HCT116 (cell line): Measurements from ENCODE around the gene SMOC1. TPM values are rescaled to one million over a fixed set of nuclear protein-coding genes. Genes with fewer than 3 reads are reported as not detected.

Experiments
- ATAC-seq: fragments of 200-7000 bp; cut with Tn5 transposase; 2 replicates; pipeline ENCODE4 v1.9.1; 2020; ENCODE audit warnings: mild to moderate bottlenecking, moderate library complexity
- BruUV-seq: library from RNA; stranded (reverse); fragments of 400-500 nt; replicated peaks from 2 replicates; lab custom pipeline; 2021; lab: Mats Ljungman, UMichigan
- CTCF ChIA-PET: fragments of 300-600 bp; sonication (Branson Sonifier 250); formaldehyde crosslinking; loops from one replicate; lab custom pipeline; 2021; ENCODE audit warnings: antibody characterized with exemption; lab: Charles Lee
- POLR2A ChIA-PET: fragments of 300-600, 350-600 bp; sonication (Branson Sonifier 250); formaldehyde crosslinking; loops from one replicate; lab custom pipeline; 2021; ENCODE audit warnings: antibody characterized with exemption; lab: Charles Lee
- RAD21 ChIA-PET, 2 experiments: fragments of 300-600 bp; sonication (Branson Sonifier 250); formaldehyde crosslinking; loops; one replicate each; lab custom pipeline; 2023; ENCODE audit warnings: low total read pairs in 2 of 2; ENCODE audit not compliant: uncharacterized antibody in 2 of 2, unreplicated experiment in 2 of 2, low non-redundant PET in 1 of 2; lab: Charles Lee
- DNase-seq: peaks from one replicate; pipeline ENCODE4 v3.0.0-alpha.2; 2010; ENCODE audit warnings: low read depth, low spot score
- H2AFZ ChIP-seq: fragments of 200-600 bp; shearing (Covaris generic), sonication (generic); 2 replicates; pipeline ENCODE4 v1.6.1; 2017; ENCODE audit warnings: low read depth, mixed run types, mixed read lengths, antibody characterized with exemption, low read length; ENCODE audit not compliant: poor library complexity, severe bottlenecking
- H3K27ac ChIP-seq: 2 replicates; pipeline ENCODE4 v1.5.1; 2012; ENCODE audit warnings: low read depth, low read length
- H3K27me3 ChIP-seq: fragments of 200-600 bp; sonication (generic); 2 replicates; pipeline ENCODE4 v1.6.1; 2016; ENCODE audit warnings: mixed run types, low read length, mixed read lengths; ENCODE audit not compliant: insufficient read depth
- H3K36me3 ChIP-seq, 2 experiments: fragments of 200-500 bp in 1 of 2; fragments of 200-600 bp in 1 of 2; sonication (Bioruptor generic) in 1 of 2; sonication (generic) in 1 of 2; 2 replicates each; pipeline versions ENCODE4 v1.5.1 to v1.6.1; 2014 to 2016; ENCODE audit warnings: low read length in 2 of 2, inconsistent platforms in 1 of 2, mixed read lengths in 1 of 2, mixed run types in 1 of 2; ENCODE audit not compliant: insufficient read depth in 2 of 2, control insufficient read depth in 1 of 2
- H3K4me1 ChIP-seq, 2 experiments: fragments of 200-600 bp in 1 of 2; sonication (generic) in 1 of 2; 2 replicates each; pipeline versions ENCODE4 v1.5.1 to v1.6.1; 2012 to 2017; ENCODE audit warnings: low read length in 2 of 2, inconsistent platforms in 1 of 2, mild to moderate bottlenecking in 1 of 2, mixed read lengths in 1 of 2, mixed run types in 1 of 2, moderate library complexity in 1 of 2; ENCODE audit not compliant: insufficient read depth in 2 of 2, control insufficient read depth in 1 of 2
- H3K4me2 ChIP-seq: fragments of 200-600 bp; sonication (generic); 2 replicates; pipeline ENCODE4 v1.6.1; 2017; ENCODE audit warnings: mixed run types, low read length, mixed read lengths
- H3K4me3 ChIP-seq, 2 experiments: fragments of 200-600 bp in 1 of 2; sonication (generic) in 1 of 2; replicated peaks in 1 of 2; 2 replicates each; pipeline ENCODE4 v1.5.1; 2011 to 2016; ENCODE audit warnings: low read length in 2 of 2, control low read depth in 1 of 2, low read depth in 1 of 2, mild to moderate bottlenecking in 1 of 2, mixed read lengths in 1 of 2, mixed run types in 1 of 2
- H3K79me2 ChIP-seq: fragments of 200-600 bp; sonication (generic); 2 replicates; pipeline ENCODE4 v1.6.1; 2017; ENCODE audit warnings: mild to moderate bottlenecking, mixed run types, low read length, moderate library complexity, mixed read lengths; ENCODE audit not compliant: insufficient read depth
- H3K9ac ChIP-seq: fragments of 200-600 bp; sonication (generic); 2 replicates; pipeline ENCODE4 v1.6.1; 2016; ENCODE audit warnings: low read length, mixed read lengths
- H3K9me2 ChIP-seq: fragments of 200-600 bp; sonication (generic), shearing (Covaris generic); 2 replicates; pipeline ENCODE4 v1.6.1; 2017; ENCODE audit warnings: mixed run types, mild to moderate bottlenecking, moderate library complexity; ENCODE audit not compliant: insufficient read depth
- H3K9me3 ChIP-seq, 2 experiments: fragments of 200-500 bp in 1 of 2; fragments of 200-600 bp in 1 of 2; sonication (Bioruptor generic) in 1 of 2; sonication (generic) in 1 of 2; 2 replicates each; pipeline ENCODE4 v1.6.1; 2014 to 2017; ENCODE audit warnings: low read length in 2 of 2, mixed read lengths in 2 of 2, inconsistent platforms in 1 of 2, low read depth in 1 of 2, mild to moderate bottlenecking in 1 of 2, mixed run types in 1 of 2, moderate library complexity in 1 of 2; ENCODE audit not compliant: control insufficient read depth in 1 of 2, insufficient read depth in 1 of 2
- H4K20me1 ChIP-seq: fragments of 200-600 bp; sonication (generic), shearing (Covaris generic); 2 replicates; pipeline ENCODE4 v1.6.1; 2017; ENCODE audit warnings: mixed run types, mild to moderate bottlenecking, moderate library complexity; ENCODE audit not compliant: insufficient read depth
- ATF3 ChIP-seq: IDR thresholded peaks from 2 replicates; pipeline ENCODE4 v1.6.1; 2012
- CBX3 ChIP-seq: IDR thresholded peaks from 2 replicates; pipeline ENCODE4 v1.6.1; 2012; ENCODE audit warnings: low read depth
- CTCF ChIP-seq, 3 experiments: fragments of 200-600 bp in 1 of 3; sonication (generic) in 1 of 3; IDR thresholded peaks in 2 of 3; conservative IDR thresholded peaks in 1 of 3; 2 replicates each; pipeline ENCODE4 v1.5.1; 2012 to 2017; ENCODE audit warnings: low read depth in 2 of 3, low read length in 2 of 3, antibody characterized with exemption in 1 of 3, borderline replicate concordance in 1 of 3, control low read depth in 1 of 3, mild to moderate bottlenecking in 1 of 3, mixed read lengths in 1 of 3, mixed run types in 1 of 3, moderate library complexity in 1 of 3; ENCODE audit not compliant: insufficient read depth in 1 of 3
- EZH2 ChIP-seq: fragments of 200-600 bp; sonication (generic); IDR thresholded peaks from 2 replicates; pipeline ENCODE4 v1.6.1; 2017; ENCODE audit warnings: antibody characterized with exemption, mixed run types
- FOSL1 ChIP-seq: IDR thresholded peaks from 2 replicates; pipeline ENCODE4 v1.6.1; 2012; ENCODE audit warnings: low read depth
- SRF ChIP-seq: IDR thresholded peaks from 2 replicates; pipeline ENCODE4 v1.6.1; 2012; ENCODE audit warnings: low read depth
- TCF7L2 ChIP-seq: IDR thresholded peaks from 2 replicates; pipeline ENCODE4 v1.7.0; 2011; ENCODE audit warnings: borderline replicate concordance, inconsistent platforms; ENCODE audit not compliant: insufficient read depth, insufficient read length; ENCODE audit errors: extremely low read depth
- ZNF274 ChIP-seq: fragments of 200-500 bp; sonication (Bioruptor generic); IDR thresholded peaks from 2 replicates; pipeline ENCODE4 v1.6.1; 2014; ENCODE audit warnings: mild to moderate bottlenecking, low read depth, low read length, inconsistent platforms
- intact Hi-C: fragments of 100-400 bp; cut with micrococcal nuclease; formaldehyde crosslinking; loops from 2 replicates; pipeline ENCODE4 v1.10.0; 2022
- total RNA-seq: library from RNA; stranded (reverse); gene quantifications from one replicate; pipeline ENCODE4 v1.2.1, GENCODE V29; 2021; ENCODE audit not compliant: unreplicated experiment
- TF ChIP-seq, protein P1 (sequence below): IDR thresholded peaks from 2 replicates; pipeline ENCODE4 v1.6.1; 2011; ENCODE audit warnings: mild to moderate bottlenecking, low read length, moderate library complexity; ENCODE audit not compliant: insufficient replicate concordance; ENCODE audit errors: extremely low read depth

SMOC1 gene
- total RNA-seq, 1 experiment from 2014 or later = not detected

- TF ChIP-seq, protein P1, sequence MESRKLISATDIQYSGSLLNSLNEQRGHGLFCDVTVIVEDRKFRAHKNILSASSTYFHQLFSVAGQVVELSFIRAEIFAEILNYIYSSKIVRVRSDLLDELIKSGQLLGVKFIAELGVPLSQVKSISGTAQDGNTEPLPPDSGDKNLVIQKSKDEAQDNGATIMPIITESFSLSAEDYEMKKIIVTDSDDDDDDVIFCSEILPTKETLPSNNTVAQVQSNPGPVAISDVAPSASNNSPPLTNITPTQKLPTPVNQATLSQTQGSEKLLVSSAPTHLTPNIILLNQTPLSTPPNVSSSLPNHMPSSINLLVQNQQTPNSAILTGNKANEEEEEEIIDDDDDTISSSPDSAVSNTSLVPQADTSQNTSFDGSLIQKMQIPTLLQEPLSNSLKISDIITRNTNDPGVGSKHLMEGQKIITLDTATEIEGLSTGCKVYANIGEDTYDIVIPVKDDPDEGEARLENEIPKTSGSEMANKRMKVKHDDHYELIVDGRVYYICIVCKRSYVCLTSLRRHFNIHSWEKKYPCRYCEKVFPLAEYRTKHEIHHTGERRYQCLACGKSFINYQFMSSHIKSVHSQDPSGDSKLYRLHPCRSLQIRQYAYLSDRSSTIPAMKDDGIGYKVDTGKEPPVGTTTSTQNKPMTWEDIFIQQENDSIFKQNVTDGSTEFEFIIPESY = no peak
- TF ChIP-seq CTCF (IDR thresholded peaks at IDR 0.05 in 2 of 3, conservative IDR thresholded peaks at IDR 0.05 in 1 of 3; ENCODE audit: borderline replicate concordance in 1 of 3, insufficient read depth in 1 of 3, low read depth in 2 of 3, low read length in 2 of 3) = no peak
Measured at GRCh38 chr14:69882116-69882864, 3.1 kb downstream of the SMOC1 start (continued).

DNA sequence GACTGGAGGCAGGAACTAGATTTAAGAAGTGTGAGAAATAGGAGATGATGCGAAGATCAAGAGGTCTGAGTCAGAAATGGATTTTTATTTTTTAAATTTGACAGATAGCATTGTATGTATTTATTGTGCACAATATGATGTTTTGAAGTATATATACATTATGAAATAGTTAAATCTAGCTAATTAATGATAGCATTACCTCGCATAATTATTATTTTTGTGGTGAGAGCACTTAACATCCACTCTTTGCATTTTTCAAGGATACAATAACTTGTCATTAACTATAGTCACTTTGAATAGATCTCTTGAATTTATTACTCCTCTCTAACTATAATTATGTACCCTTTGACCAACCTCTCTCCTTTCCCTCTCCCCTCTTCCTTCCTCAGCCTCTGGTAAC is 3.7 kb downstream of the SMOC1 start:
- TF ChIP-seq ZNF274 = no peak
- TF ChIP-seq FOSL1 = no peak
- no peak for TF ChIP-seq ATF3
- no peak for TF ChIP-seq TCF7L2
- TF ChIP-seq CBX3 = no peak
- no peak for TF ChIP-seq EZH2
- no peak for TF ChIP-seq SRF
- TF ChIP-seq, all 23 proteins: peak for 0
- Histone ChIP-seq H3K9me2 (no peaks in the 10 kb centered on the region), H3K9ac (no peak overlapping the region), H3K36me3 (no peaks in the 10 kb centered on the region), H4K20me1 (no peaks in the 10 kb centered on the region), H3K27me3 (peaks cover 41% of the 10 kb centered on the region), H2AFZ (no peak overlapping the region), H3K9me3 (no peaks in the 10 kb centered on the region), H3K79me2 (no peaks in the 10 kb centered on the region), H3K4me2 (no peak overlapping the region), H3K4me1 (no peaks in the 10 kb centered on the region), H3K27ac (no peak overlapping the region), H3K4me3 (no peak overlapping the region)
- ChIA-PET RAD21 (no interaction called here), CTCF (no interaction called here), POLR2A (no interaction called here)
- intact Hi-C loops = no loop called here
- ATAC-seq (no peak), DNase-seq (no peak)
- BruUV-seq = no TSS peak
